DMS53 (cell line): ENCODE results near the gene FAM177B.

Experiments used
- DNase-seq: peaks from one replicate; lab custom pipeline; 2025; lab: John Stamatoyannopoulos, UW

FAM177B gene

DNA sequence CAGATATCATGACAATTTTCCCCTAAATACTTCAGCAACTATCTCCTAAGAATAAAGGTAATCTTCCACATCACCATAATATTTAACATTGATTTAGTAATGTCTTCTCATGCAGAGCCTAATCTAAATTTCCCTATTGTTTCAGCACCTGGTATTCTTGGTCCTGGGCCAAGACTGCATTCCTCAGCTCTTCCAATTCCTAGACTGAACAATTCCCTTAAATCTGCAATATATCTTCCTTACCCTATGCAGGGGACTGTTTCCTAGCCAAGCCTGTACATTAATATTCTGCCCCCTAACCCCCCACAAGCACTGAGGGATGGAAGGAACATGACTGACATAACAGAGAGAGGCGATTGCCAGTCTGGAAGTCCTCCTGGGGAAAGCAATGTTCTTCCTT, 49.1 kb downstream of the FAM177B start:
- no peak for DNase-seq

DNA sequence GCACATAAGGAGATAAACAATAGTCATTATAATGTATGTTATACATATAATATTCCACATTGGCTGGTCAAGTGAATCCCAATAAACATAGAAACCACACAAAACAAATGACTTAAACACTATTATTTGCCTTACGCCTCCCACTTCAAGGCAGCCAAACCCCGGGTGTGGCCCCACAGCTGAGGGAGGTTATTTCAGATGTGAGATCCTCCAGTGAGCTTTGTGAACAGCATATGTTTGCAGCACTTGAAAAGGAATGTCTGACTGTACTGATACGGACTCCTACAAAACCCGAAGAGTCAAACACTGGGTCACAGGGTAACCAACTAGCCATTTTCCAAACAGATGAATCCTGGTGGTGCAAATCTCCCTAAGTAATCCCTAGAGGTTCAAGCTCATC, 50.7 kb downstream of the FAM177B start:
- no peak for DNase-seq

DNA sequence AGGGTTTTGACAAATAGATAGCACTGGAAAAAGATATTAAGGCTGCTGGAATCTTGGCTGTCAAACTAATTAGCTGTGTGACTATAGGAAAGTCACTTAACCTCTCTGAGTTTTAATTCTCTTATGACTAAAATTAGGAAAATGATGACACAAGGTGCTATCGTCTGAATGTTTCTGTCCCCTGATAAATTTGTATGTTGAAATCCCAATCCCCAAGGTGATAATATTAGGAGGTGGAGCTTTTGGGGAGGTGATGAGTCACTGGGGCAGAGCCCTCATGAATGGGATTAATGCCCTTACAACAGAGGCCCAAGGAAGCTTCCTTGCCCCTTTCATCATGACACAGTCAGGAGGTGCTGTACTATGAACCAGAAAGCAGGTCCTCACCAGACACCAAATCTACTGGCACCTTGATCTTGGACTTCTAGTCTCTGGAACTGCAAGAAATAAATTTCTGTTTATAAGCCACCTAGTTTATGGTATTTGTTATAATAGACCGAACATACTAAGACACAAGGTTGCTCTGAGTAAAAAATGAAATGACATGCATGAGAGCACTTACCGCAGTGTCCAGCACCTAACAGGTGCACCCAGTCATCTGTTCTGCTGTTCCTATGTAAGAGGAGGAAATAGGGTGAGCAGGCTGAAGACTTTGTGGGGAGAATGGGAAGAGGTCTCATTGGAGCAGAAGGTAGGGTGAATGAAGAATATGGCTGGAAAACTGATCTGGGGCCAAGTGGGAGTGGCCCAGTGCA, 51.6 kb downstream of the FAM177B start:
- DNase-seq = no peak

DNA sequence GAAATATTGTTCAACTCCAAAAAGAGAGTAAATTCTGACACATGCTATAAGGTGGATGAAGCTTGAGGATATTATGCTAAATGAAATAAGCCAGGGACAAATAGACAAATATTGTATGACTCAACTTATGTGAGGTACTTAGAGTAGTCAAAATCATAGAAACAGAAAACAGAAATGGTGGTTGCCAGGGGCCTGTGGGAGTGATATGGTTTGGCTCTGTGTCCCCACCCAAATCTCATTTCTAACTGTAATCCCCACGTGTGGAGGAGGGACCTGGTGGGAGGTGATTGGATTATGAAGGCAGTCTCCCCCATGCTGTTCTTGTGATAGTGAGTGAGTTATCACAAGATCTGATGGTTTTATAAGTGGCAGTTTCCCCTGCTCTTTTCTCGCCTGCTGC, 53.1 kb downstream of the FAM177B start:
- DNase-seq = no peak

DNA sequence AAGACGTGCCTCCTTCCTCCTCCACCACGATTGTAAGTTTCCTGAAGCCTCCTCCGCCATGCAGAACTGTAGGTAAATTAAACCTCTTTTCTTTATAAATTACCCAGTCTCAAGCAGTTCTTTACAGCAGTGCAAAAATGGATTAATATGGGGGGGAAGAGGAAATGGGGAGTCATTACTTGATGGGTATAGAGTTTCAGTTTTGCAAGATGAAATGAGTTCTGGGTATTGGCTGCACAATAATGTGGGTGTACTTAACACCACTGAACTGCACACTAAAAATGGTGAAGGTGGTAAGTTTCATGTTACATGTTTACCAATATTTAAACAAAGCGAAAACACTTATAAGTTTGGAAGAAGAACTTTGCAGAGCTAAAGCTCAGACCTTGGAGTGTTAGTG, 53.5 kb downstream of the FAM177B start:
- no peak for DNase-seq

DNA sequence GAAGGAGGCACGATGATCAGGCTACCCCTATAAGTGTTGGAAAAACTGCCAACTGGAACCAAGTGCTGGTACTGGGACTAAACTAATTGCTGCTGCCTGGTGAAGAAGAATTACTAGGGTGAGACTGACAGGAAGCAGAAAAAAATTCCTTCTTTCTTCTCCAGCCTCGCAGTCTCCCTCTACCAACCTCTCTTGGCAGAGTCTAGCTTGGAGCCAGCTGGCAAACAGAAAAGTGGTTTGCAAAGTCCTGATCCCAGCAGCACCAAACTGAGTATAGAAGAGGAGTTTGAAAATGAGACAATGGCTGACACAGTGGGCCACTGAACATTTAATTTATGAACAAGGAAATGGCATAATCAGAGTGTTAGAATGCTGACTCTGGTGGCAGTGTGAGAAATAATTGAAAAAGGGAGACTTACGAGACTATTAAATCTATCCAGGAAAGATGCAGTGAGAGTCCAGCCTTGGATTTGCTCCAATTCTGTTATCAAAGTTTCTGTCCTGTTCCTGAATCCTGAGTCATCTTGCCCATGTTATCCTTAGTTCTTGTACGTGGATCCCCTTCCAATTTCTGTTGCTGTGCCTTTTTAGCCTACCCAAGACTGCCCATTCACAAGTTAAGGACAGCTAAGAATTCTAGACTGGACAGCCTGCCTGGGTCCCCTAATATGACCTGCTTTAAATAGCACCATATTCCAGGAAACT, 54.2 kb downstream of the FAM177B start:
- no peak for DNase-seq

DNA sequence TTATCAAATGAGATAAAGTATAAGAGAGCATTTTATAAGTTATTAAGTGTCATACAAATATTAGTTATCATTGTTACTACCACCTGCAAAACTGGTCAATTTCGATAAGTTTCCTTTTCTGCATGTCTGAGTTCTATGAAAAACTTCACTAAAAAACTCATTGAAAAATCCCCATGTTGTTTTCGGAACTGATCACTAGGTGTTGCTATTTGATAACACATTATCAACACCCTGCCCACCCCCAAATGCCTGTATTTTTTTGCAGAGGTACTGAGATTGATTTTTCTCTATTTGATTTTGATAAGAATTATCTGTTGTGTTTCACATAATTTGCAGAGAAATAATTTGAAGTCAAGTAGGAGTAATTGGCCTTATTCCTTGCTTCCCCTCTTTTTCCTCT, 55.7 kb downstream of the FAM177B start:
- DNase-seq = peak; percentile 63

DNA sequence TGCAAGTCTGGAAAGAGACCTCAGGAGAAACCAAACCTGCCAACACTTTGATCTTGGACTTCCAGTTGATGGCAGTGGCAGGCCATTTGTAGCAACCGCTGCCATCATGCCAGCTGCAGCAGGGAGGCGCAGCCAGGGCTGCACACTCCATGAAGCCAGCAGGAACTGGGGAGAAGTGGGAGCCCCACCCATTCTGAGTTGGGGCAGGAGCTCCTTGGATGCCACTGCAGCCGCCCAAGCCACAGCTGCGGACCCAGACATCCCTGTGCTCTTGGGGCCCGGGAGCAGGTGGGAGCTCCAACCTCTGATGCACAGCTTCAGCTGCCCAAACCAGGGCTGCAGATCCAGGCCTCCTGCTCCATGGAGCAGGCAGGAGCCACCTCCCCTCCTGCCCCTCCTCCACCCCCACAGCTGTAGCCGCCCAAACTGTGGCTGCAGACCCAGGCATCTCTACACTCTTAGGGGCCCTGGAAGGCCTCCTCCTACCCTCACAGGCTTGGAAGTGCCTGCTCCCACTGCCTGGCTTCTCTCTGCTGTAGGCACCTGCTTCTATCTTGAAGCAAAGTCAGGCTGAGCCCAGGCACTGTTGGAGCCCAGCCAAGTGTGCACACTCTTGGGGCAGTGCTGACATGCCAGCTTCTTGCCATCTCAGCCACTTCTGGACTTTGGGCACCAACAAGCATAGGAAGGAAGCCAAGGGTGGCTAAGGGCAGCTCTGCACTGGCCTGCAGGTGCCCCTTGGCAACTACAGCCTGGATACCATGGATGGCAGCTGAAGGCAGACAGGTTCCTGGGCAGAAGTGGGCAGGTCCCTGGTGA, 57.9 kb downstream of the FAM177B start:
- DNase-seq = peak; percentile 33

DNA sequence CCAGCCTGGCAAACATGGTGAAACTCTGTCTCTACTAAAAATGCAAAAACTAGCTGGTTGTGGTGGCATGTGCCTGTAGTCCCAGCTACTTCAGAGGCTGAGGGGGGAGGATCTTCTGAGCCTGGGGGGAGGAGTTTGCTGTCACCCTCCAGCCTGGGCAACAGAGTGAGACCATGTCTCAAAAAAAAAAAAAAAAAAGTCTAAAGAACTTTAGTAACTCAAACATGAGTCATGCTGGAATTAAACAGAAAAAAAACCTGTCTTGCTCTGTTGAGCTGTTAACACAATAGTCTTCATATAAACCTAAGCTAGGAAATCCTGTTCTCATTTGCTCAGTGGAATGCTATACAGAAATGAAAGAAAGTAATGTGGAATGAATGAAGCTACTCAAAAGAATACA, 61.1 kb downstream of the FAM177B start:
- DNase-seq = peak; percentile 82

DNA sequence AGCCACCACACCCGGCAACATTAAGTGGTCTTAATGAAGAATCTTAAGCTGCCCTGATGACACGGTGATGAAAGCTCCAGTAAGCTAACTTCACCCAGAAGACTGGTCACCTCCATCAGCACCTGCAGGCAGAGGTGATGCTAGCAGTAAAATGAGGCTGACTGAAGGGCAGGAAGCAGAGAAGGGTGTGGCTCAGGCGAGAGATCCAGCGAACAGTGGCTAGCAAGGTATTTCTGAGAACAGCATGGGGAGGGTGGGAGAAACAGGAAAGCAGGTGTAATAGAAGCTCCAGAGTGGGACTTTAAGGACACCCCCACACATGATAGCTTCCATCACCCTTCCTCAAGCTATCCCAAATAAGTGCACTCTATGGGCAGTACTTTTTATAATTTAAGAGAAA, 62.0 kb downstream of the FAM177B start:
- no peak for DNase-seq
